ENCODE results near the gene ATR. TPM values are rescaled to one million over a fixed set of nuclear protein-coding genes. Genes with fewer than 3 reads are reported as not detected.

The ATR gene
- total RNA-seq, 1 experiment from 2014 or later = 24.7 TPM

GRCh38 chr3:142623194-142623593, 44.7 kb upstream of the ATR start:
- Histone ChIP-seq H3K4me1 (ENCODE audit: control insufficient read depth in 1 of 2, insufficient read depth in 2 of 2, low read length in 2 of 2) (peaks cover 11 to 13% of the 10 kb centered on the region in 2 experiments), H3K9me3 (ENCODE audit: control insufficient read depth in 1 of 2, insufficient read depth in 1 of 2, low read depth in 1 of 2, low read length in 2 of 2) (no peaks in the 10 kb centered on the region), H4K20me1 (ENCODE audit: insufficient read depth) (no peaks in the 10 kb centered on the region), H3K4me2 (ENCODE audit: low read length) (no peak overlapping the region), H3K79me2 (ENCODE audit: insufficient read depth, low read length) (no peaks in the 10 kb centered on the region; the same call in 1 of the 2 replicates), H3K27ac (ENCODE audit: low read depth, low read length) (no peak overlapping the region), H3K27me3 (ENCODE audit: insufficient read depth, low read length) (no peaks in the 10 kb centered on the region), H3K9ac (ENCODE audit: low read length) (no peak overlapping the region), H2AFZ (ENCODE audit: low read depth, low read length, poor library complexity, severe bottlenecking) (no peak overlapping the region), H3K9me2 (ENCODE audit: insufficient read depth) (no peaks in the 10 kb centered on the region), H3K4me3 (replicated peaks in 1 of 2; ENCODE audit: low read depth in 1 of 2, low read length in 2 of 2) (no peak overlapping the region), H3K36me3 (ENCODE audit: control insufficient read depth in 1 of 2, insufficient read depth in 2 of 2, low read length in 2 of 2) (no peaks in the 10 kb centered on the region)
- POLR2A ChIA-PET = no interaction called here
- DNase-seq (ENCODE audit: low read depth, low spot score) (no peak), ATAC-seq (no peak)
- TF ChIP-seq SP1 (IDR thresholded peaks at IDR 0.05; ENCODE audit: low read depth) (no peak), SIN3A (IDR thresholded peaks at IDR 0.05; ENCODE audit: low read depth) (no peak), ELF1 (IDR thresholded peaks at IDR 0.05; ENCODE audit: borderline replicate concordance, low read depth) (no peak), ZNF274 (IDR thresholded peaks at IDR 0.05; ENCODE audit: low read depth, low read length) (no peak), EZH2phosphoT487 (IDR thresholded peaks at IDR 0.05; ENCODE audit: borderline replicate concordance) (no peak), TCF7L2 (IDR thresholded peaks at IDR 0.05; ENCODE audit: borderline replicate concordance, extremely low read depth, insufficient read depth, insufficient read length) (no peak), RAD21 (IDR thresholded peaks at IDR 0.05; ENCODE audit: low read depth) (no peak), JUND (IDR thresholded peaks at IDR 0.05) (no peak), YY1 (IDR thresholded peaks at IDR 0.05; ENCODE audit: extremely low read depth, insufficient replicate concordance, low read depth, low read length) (no peak), ZBTB33 (IDR thresholded peaks at IDR 0.05; ENCODE audit: extremely low read depth, insufficient replicate concordance, low read length) (no peak), CBX3 (IDR thresholded peaks at IDR 0.05; ENCODE audit: low read depth) (no peak), POLR2AphosphoS5 (IDR thresholded peaks at IDR 0.05; ENCODE audit: low read depth, low read length) (no peak), CEBPB (IDR thresholded peaks at IDR 0.05; ENCODE audit: low read depth) (no peak)
- TF ChIP-seq, protein P1, sequence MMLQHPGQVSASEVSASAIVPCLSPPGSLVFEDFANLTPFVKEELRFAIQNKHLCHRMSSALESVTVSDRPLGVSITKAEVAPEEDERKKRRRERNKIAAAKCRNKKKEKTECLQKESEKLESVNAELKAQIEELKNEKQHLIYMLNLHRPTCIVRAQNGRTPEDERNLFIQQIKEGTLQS (IDR thresholded peaks at IDR 0.05) = no peak
- TF ChIP-seq, protein P2, sequence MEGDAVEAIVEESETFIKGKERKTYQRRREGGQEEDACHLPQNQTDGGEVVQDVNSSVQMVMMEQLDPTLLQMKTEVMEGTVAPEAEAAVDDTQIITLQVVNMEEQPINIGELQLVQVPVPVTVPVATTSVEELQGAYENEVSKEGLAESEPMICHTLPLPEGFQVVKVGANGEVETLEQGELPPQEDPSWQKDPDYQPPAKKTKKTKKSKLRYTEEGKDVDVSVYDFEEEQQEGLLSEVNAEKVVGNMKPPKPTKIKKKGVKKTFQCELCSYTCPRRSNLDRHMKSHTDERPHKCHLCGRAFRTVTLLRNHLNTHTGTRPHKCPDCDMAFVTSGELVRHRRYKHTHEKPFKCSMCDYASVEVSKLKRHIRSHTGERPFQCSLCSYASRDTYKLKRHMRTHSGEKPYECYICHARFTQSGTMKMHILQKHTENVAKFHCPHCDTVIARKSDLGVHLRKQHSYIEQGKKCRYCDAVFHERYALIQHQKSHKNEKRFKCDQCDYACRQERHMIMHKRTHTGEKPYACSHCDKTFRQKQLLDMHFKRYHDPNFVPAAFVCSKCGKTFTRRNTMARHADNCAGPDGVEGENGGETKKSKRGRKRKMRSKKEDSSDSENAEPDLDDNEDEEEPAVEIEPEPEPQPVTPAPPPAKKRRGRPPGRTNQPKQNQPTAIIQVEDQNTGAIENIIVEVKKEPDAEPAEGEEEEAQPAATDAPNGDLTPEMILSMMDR (IDR thresholded peaks at IDR 0.05 in 2 of 3, conservative IDR thresholded peaks at IDR 0.05 in 1 of 3; ENCODE audit: borderline replicate concordance in 1 of 3, insufficient read depth in 1 of 3, low read depth in 2 of 3, low read length in 2 of 3) = no peak
- TF ChIP-seq, protein P3, sequence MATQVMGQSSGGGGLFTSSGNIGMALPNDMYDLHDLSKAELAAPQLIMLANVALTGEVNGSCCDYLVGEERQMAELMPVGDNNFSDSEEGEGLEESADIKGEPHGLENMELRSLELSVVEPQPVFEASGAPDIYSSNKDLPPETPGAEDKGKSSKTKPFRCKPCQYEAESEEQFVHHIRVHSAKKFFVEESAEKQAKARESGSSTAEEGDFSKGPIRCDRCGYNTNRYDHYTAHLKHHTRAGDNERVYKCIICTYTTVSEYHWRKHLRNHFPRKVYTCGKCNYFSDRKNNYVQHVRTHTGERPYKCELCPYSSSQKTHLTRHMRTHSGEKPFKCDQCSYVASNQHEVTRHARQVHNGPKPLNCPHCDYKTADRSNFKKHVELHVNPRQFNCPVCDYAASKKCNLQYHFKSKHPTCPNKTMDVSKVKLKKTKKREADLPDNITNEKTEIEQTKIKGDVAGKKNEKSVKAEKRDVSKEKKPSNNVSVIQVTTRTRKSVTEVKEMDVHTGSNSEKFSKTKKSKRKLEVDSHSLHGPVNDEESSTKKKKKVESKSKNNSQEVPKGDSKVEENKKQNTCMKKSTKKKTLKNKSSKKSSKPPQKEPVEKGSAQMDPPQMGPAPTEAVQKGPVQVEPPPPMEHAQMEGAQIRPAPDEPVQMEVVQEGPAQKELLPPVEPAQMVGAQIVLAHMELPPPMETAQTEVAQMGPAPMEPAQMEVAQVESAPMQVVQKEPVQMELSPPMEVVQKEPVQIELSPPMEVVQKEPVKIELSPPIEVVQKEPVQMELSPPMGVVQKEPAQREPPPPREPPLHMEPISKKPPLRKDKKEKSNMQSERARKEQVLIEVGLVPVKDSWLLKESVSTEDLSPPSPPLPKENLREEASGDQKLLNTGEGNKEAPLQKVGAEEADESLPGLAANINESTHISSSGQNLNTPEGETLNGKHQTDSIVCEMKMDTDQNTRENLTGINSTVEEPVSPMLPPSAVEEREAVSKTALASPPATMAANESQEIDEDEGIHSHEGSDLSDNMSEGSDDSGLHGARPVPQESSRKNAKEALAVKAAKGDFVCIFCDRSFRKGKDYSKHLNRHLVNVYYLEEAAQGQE (IDR thresholded peaks at IDR 0.05; ENCODE audit: low read depth) = no peak
- intact Hi-C loops (cut with micrococcal nuclease) = no loop called here
- no TSS peak for BruUV-seq (replicated peaks)
- CTCF ChIA-PET = no interaction called here
- RAD21 ChIA-PET (ENCODE audit: low non-redundant PET in 1 of 2, low total read pairs in 2 of 2, uncharacterized antibody in 2 of 2, unreplicated experiment in 2 of 2) = no interaction called here

Measured in HCT116 (cell line).